Measurements from ENCODE around the gene ENOX1.

DNA sequence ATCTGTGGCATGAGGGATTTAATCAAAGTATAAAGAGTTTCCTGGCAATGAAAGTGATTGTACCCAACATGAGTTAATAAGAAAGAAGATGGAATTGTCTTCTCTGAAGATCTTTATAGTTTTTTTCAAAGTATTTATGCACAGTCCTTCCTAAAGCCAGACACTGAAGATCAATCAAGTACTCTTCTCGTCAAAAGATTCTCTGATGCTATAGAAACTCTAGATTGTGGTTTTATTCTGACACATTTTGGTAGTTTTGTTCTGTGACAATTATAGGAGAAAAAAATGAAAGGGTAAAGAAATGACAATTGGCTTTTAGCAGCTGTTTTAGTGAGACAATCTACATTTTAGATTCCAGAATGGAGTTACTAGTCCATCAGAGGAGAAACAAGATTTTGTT, 10.4 kb upstream of the ENOX1 start:
- TF ChIP-seq, protein P1, sequence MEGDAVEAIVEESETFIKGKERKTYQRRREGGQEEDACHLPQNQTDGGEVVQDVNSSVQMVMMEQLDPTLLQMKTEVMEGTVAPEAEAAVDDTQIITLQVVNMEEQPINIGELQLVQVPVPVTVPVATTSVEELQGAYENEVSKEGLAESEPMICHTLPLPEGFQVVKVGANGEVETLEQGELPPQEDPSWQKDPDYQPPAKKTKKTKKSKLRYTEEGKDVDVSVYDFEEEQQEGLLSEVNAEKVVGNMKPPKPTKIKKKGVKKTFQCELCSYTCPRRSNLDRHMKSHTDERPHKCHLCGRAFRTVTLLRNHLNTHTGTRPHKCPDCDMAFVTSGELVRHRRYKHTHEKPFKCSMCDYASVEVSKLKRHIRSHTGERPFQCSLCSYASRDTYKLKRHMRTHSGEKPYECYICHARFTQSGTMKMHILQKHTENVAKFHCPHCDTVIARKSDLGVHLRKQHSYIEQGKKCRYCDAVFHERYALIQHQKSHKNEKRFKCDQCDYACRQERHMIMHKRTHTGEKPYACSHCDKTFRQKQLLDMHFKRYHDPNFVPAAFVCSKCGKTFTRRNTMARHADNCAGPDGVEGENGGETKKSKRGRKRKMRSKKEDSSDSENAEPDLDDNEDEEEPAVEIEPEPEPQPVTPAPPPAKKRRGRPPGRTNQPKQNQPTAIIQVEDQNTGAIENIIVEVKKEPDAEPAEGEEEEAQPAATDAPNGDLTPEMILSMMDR (IDR thresholded peaks at IDR 0.05): no peak
- no peak for TF ChIP-seq EZH2 (IDR thresholded peaks at IDR 0.05)
- no peak for TF ChIP-seq EZH2phosphoT487 (IDR thresholded peaks at IDR 0.05)
